T-cell (primary cell): ENCODE data around the gene RNF13. TPM values are rescaled to one million over a fixed set of nuclear protein-coding genes. Genes with fewer than 3 reads are reported as not detected.
"Not testable (repeated sequence)": the region's sequence is repeated elsewhere in the genome, so short reads cannot be mapped to it uniquely, and the experiment has no call there.

ENCODE experiments used
- ATAC-seq, 4 experiments: fragments of 200-7000 bp in 3 of 4; fragments of 150-1000 bp in 1 of 4; cut with Tn5 transposase; replicated peaks in 1 of 4; 1 replicate in 3 of 4; 2 replicates in 1 of 4; pipeline ENCODE4 v1.10.0; 2021; ENCODE audit warnings: moderate library complexity in 3 of 4, mild to moderate bottlenecking in 2 of 4, moderate number of reproducible peaks in 1 of 4
- CTCF ChIA-PET, 2 donors: fragments of 300-600 bp; sonication (Branson Sonifier 250); formaldehyde crosslinking; loops; one replicate each; lab custom pipeline; 2022; ENCODE audit warnings: antibody characterized with exemption in 2 of 2; lab: Charles Lee
- POLR2A ChIA-PET, 2 donors: fragments of 300-600 bp; sonication (Branson Sonifier 250); formaldehyde crosslinking; loops; one replicate each; lab custom pipeline; 2022; ENCODE audit warnings: antibody characterized with exemption in 2 of 2; lab: Charles Lee
- DNase-seq, 35 experiments: peaks; one replicate each; pipeline versions ENCODE4 v3.0.0 to v3.0.0-alpha.2; 2013 to 2023
- H3K27ac ChIP-seq: one replicate; pipeline ENCODE4 v1.5.1; 2013; ENCODE audit warnings: low read length
- H3K27me3 ChIP-seq, 2 experiments: replicated peaks in 1 of 2; 1 replicate in 1 of 2; 2 replicates in 1 of 2; pipeline versions ENCODE4 v1.6.1 to v1.7.0; 2013; ENCODE audit warnings: low read length in 1 of 2, mixed read lengths in 1 of 2; ENCODE audit not compliant: control insufficient read depth in 2 of 2, insufficient read depth in 2 of 2; ENCODE audit errors: extremely low read depth in 1 of 2
- H3K36me3 ChIP-seq, 2 donors: 1 replicate in 1 of 2; 2 replicates in 1 of 2; pipeline versions ENCODE4 v1.6.1 to v1.7.0; 2013; ENCODE audit warnings: low read length in 1 of 2; ENCODE audit not compliant: control insufficient read depth in 2 of 2, insufficient read depth in 1 of 2; ENCODE audit errors: extremely low read depth in 1 of 2
- H3K4me1 ChIP-seq, 2 experiments: 1 replicate in 1 of 2; 2 replicates in 1 of 2; pipeline versions ENCODE4 v1.6.1 to v1.7.0; 2013; ENCODE audit warnings: low read length in 2 of 2, mixed read lengths in 1 of 2; ENCODE audit not compliant: insufficient read depth in 2 of 2, control insufficient read depth in 1 of 2; ENCODE audit errors: extremely low read depth in 1 of 2
- H3K4me3 ChIP-seq, 2 donors: 1 replicate in 1 of 2; 2 replicates in 1 of 2; pipeline versions ENCODE4 v1.5.1 to v1.7.0; 2013; ENCODE audit warnings: mild to moderate bottlenecking in 2 of 2, low read length in 1 of 2, moderate library complexity in 1 of 2; ENCODE audit not compliant: control insufficient read depth in 1 of 2; ENCODE audit errors: extremely low read depth in 1 of 2
- H3K9me3 ChIP-seq: 2 replicates; pipeline ENCODE4 v1.7.0; 2013
- H3K27ac Mint-ChIP-seq, 2 donors: one replicate each; pipeline ENCODE4 v1.8.0; 2020 to 2021; ENCODE audit warnings: mild to moderate bottlenecking in 2 of 2, mixed read lengths in 2 of 2
- H3K27me3 Mint-ChIP-seq, 2 donors: one replicate each; pipeline ENCODE4 v1.8.0; 2021 to 2022; ENCODE audit warnings: mixed read lengths in 2 of 2
- H3K36me3 Mint-ChIP-seq: one replicate; pipeline ENCODE4 v1.8.0; 2021; ENCODE audit warnings: mixed read lengths
- H3K4me1 Mint-ChIP-seq, 3 donors: one replicate each; pipeline ENCODE4 v1.8.0; 2020 to 2022; ENCODE audit warnings: mixed read lengths in 3 of 3, mild to moderate bottlenecking in 1 of 3
- H3K4me3 Mint-ChIP-seq, 3 donors: one replicate each; pipeline ENCODE4 v1.8.0; 2020 to 2022; ENCODE audit warnings: mild to moderate bottlenecking in 3 of 3, mixed read lengths in 3 of 3, moderate library complexity in 3 of 3
- H3K9me3 Mint-ChIP-seq, 3 donors: one replicate each; pipeline ENCODE4 v1.8.0; 2020 to 2022; ENCODE audit warnings: mixed read lengths in 3 of 3
- WGBS: methylation state at CpG from one replicate; pipeline ENCODE4 v1.1.5; 2013; ENCODE audit warnings: missing lambda C conversion rate; ENCODE audit not compliant: insufficient coverage; 5-methylcytosine and 5-hydroxymethylcytosine counted together
- total RNA-seq, 35 experiments: library from RNA in 6 of 35; stranded (reverse) in 6 of 35; fragments of 120-200 nt in 1 of 35; gene quantifications; one replicate each; pipeline versions ENCODE4 v1.2.1 to v1.2.4 and lab custom pipeline; 2013 to 2026

RNF13 gene
- total RNA-seq, 5 donors from 2014 or later (not counting 1 experiment from before 2014, with no cell fraction given): 45.0 to 55.8 (median 54.8) TPM

DNA sequence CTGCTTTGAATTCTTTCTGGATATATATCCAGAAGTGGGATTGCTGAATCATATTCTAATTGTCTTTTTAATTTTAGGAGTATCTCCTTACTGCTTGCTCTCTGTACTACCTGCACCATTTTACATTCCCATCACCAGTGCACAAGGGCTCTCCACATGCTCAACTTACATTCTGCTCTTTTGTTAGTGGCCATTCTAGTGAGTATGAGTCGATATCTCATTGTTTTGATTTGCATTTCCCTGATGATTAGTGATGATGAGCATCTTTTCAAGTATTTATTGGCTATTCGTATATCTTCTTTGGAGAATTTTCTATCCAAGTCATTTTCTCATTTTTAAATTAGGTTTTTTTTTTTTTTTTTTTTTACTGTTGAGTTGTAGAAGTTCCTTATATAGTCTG is 128.2 kb downstream of the RNF13 start:
- no peak for DNase-seq
- Histone ChIP-seq H3K36me3 (peaks cover 0 to 4% of the 10 kb centered on the region in 2 donors), H3K9me3 (peaks cover 2% of the 10 kb centered on the region), H3K4me1 (peaks cover 0 to 5% of the 10 kb centered on the region in 2 experiments), H3K27ac (no peak overlapping the region), H3K27me3 (no peaks in the 10 kb centered on the region), H3K4me3 (no peak overlapping the region)
- CTCF ChIA-PET: no interaction called here
- Mint-ChIP-seq H3K4me1 (peaks cover 33 to 48% (median 33%) of the 10 kb centered on the region in 3 donors), H3K9me3 (peaks cover 0 to 2% (median 0%) of the 10 kb centered on the region in 3 donors), H3K27ac (no peak overlapping the region), H3K4me3 (no peak overlapping the region), H3K27me3 (no peaks in the 10 kb centered on the region), H3K36me3 (peaks cover 53% of the 10 kb centered on the region)
- ATAC-seq: no peak
- POLR2A ChIA-PET: interaction anchor here in 1 of 2 donors (0.8 kb wide), 1 partner anchor 57 kb away, joined by 5 read pairs; no protein-coding TSS in a partner anchor
- no CpG with 5 or more reads among the region's 2 CpGs for WGBS

DNA sequence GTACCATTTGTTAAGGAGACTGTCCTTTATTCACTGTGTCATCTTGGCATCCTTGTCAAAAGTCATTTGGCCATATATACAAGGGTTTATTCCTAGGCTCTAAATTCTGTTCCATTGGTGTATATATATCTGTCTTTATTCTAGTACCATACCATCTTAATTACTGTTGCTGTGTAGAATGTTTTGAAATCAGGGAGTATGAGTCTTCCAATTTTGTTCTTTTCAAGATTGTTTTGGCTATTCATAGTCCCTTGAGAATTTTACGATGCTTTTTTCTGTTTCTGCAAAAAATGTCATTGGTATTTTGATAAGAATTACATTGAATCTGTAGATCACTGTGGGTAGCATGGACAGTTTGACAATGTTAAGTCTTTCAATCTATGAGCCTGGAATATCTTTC is 128.9 kb downstream of the RNF13 start:
- 100% methylated on average over 1 of the region's 1 CpG for WGBS

DNA sequence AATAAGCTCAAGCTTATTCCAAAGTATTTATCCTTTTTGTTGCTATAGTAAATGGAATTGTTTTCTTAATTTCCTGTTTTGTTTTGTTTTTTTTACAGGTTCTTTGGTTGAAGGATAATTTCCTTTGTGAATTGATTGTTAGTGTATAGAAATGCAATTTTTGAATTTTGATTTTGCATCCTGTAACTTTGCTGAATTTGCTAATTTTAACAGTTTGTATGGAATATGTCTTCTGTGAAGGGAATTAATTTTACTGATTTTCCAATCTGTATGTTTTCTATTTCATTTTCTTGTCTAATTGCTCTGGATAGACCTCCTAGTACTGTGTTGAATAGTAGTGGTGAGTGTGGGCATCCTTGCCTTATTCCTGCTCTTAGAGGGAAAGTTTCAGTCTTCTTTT is 129.4 kb downstream of the RNF13 start:
- DNase-seq (no peak), ATAC-seq (no peak)
- H3K27me3 ChIP-seq: no peaks in the 10 kb centered on the region
- H3K4me3 ChIP-seq: no peak overlapping the region
- H3K4me1 ChIP-seq: peaks cover 0 to 3% of the 10 kb centered on the region in 2 experiments
- ChIA-PET POLR2A (no interaction called here), CTCF (no interaction called here)
- H3K9me3 ChIP-seq: peaks cover 2% of the 10 kb centered on the region
- Mint-ChIP-seq H3K27ac (no peak overlapping the region), H3K36me3 (peaks cover 62% of the 10 kb centered on the region), H3K4me1 (peaks cover 33 to 53% (median 36%) of the 10 kb centered on the region in 3 donors), H3K9me3 (peaks cover 0 to 2% (median 0%) of the 10 kb centered on the region in 3 donors), H3K27me3 (no peaks in the 10 kb centered on the region), H3K4me3 (no peak overlapping the region)
- no peak overlapping the region for H3K27ac ChIP-seq
- peaks cover 0 to 4% of the 10 kb centered on the region in 2 donors for H3K36me3 ChIP-seq

More for the DNA sequence above, 128.9 kb downstream of the RNF13 start:
- Mint-ChIP-seq H3K9me3 (peaks cover 0 to 2% (median 0%) of the 10 kb centered on the region in 3 donors), H3K4me3 (no peak overlapping the region), H3K27ac (no peak overlapping the region), H3K36me3 (peaks cover 60% of the 10 kb centered on the region), H3K27me3 (no peaks in the 10 kb centered on the region), H3K4me1 (peaks cover 33 to 50% (median 36%) of the 10 kb centered on the region in 3 donors)
- no peak for ATAC-seq
- H3K36me3 ChIP-seq: peaks cover 0 to 4% of the 10 kb centered on the region in 2 donors
- CTCF ChIA-PET: interaction anchor here in 1 of 2 donors (0.5 kb wide), 1 partner anchor 277 kb away, joined by 4 read pairs; no protein-coding TSS in a partner anchor
- no peak overlapping the region for H3K27ac ChIP-seq
- H3K9me3 ChIP-seq: peaks cover 2% of the 10 kb centered on the region
- no peak overlapping the region for H3K4me3 ChIP-seq
- DNase-seq: no peak
- no peaks in the 10 kb centered on the region for H3K27me3 ChIP-seq
- POLR2A ChIA-PET: interaction anchor here in 1 of 2 donors (0.8 kb wide), 1 partner anchor 57 kb away, joined by 5 read pairs; no protein-coding TSS in a partner anchor
- H3K4me1 ChIP-seq: peaks cover 0 to 3% of the 10 kb centered on the region in 2 experiments

DNA sequence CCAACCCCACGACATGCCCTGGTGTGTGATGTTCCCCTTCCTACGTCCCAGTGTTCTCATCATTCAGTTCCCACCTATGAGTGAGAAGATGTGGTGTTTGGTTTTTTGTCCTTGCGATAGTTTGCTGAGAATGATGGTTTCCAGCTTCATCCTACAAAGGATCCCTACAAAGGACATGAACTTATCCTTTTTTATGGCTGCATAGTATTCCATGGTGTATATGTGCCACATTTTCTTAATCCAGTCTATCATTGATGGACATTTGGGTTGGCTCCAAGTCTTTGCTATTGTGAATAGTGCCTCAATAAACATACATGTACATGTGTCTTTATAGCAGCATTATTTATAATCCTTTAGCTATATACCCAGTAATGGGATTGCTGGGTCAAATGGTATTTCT is 131.0 kb downstream of the RNF13 start:
- H3K9me3 Mint-ChIP-seq, H3K4me3 Mint-ChIP-seq, H3K27ac Mint-ChIP-seq, DNase-seq, H3K4me1 ChIP-seq, POLR2A ChIA-PET, H3K9me3 ChIP-seq, H3K36me3 ChIP-seq, H3K4me3 ChIP-seq, H3K27me3 Mint-ChIP-seq, ATAC-seq, H3K27ac ChIP-seq, H3K27me3 ChIP-seq, CTCF ChIA-PET: not testable (repeated sequence)
- WGBS: no CpG with 5 or more reads among the region's 3 CpGs
- Mint-ChIP-seq H3K4me1 (peaks cover 32 to 63% (median 37%) of the 10 kb centered on the region in 3 donors), H3K36me3 (peaks cover 61% of the 10 kb centered on the region)

DNA sequence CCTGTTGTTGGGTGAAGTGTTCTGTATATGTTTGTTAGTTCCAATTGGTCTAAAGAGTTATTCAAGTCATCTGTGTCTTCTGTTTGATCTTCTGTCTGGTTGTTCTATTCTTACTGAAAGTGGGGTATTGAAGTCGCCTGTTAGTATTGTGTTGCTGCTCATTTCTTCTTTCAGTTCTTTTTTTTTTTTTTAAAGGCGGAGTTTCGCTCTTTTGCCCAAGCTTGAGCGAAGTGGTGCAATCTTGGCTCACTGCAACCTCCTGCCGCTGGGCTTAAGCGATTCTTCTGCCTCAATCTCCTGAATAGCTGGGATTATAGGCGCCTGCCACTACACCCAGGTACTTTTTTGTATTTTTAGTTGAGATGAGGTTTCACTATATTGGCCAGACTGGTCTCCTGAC is 134.2 kb downstream of the RNF13 start:
- Mint-ChIP-seq H3K9me3 (peaks cover 0 to 2% (median 0%) of the 10 kb centered on the region in 3 donors), H3K36me3 (peaks cover 59% of the 10 kb centered on the region), H3K27ac (no peak overlapping the region), H3K4me3 (no peak overlapping the region), H3K27me3 (no peaks in the 10 kb centered on the region), H3K4me1 (peaks cover 27 to 46% (median 30%) of the 10 kb centered on the region in 3 donors)
- no peak for DNase-seq
- H3K4me3 ChIP-seq: no peak overlapping the region
- ATAC-seq: no peak
- H3K36me3 ChIP-seq: peaks cover 0 to 5% of the 10 kb centered on the region in 2 donors
- WGBS: 100% methylated on average over 2 of the region's 7 CpGs
- H3K27me3 ChIP-seq: no peaks in the 10 kb centered on the region
- no peak overlapping the region for H3K27ac ChIP-seq
- peaks cover 2% of the 10 kb centered on the region for H3K9me3 ChIP-seq
- ChIA-PET CTCF (no interaction called here), POLR2A (interaction anchor here in 1 of 2 donors (0.6 kb wide), 1 partner anchor 483 kb away, joined by 3 read pairs; no protein-coding TSS in a partner anchor)
- H3K4me1 ChIP-seq: peaks cover 0 to 3% of the 10 kb centered on the region in 2 experiments

DNA sequence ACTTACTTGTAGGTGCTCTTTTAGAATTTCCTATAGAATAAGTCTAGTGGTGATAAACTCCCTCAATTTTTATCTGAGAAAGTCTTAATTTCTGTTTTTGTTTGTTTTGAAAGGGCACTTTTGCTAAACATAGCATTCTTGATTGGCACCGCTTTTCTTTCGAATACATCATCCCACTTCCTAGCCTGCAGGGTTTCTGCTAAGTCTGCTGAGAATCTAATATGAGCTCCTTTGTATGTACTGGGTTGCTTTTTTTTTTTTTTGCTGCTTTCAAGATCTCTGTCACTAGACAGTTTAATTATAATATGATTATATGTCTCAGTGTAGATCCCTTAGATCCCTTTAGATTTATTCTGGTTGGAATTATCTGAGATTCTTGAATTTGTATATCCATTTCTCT is 136.2 kb downstream of the RNF13 start:
- CTCF ChIA-PET: interaction anchor here (0.6 kb wide), 3 partner anchors 240 to 539 kb away, joined by 3 to 6 read pairs (median 4); no protein-coding TSS in a partner anchor

More for the DNA sequence above, 136.2 kb downstream of the RNF13 start:
- H3K27ac Mint-ChIP-seq: no peak overlapping the region
- no peak for ATAC-seq
- no peak overlapping the region for H3K4me3 Mint-ChIP-seq
- H3K4me1 Mint-ChIP-seq: peaks cover 35 to 48% (median 40%) of the 10 kb centered on the region in 3 donors
- no CpG with 5 or more reads among the region's 2 CpGs for WGBS
- Histone ChIP-seq H3K4me1 (peaks cover 0 to 3% of the 10 kb centered on the region in 2 experiments), H3K9me3 (no peaks in the 10 kb centered on the region), H3K27ac (no peak overlapping the region), H3K36me3 (peaks cover 0 to 5% of the 10 kb centered on the region in 2 donors), H3K27me3 (no peaks in the 10 kb centered on the region), H3K4me3 (no peak overlapping the region)
- H3K36me3 Mint-ChIP-seq: peaks cover 41% of the 10 kb centered on the region
- POLR2A ChIA-PET: interaction anchor here (0.6 kb wide), 2 partner anchors 460 to 1799 kb away, joined by 3 read pairs; no protein-coding TSS in a partner anchor
- H3K9me3 Mint-ChIP-seq: no peaks in the 10 kb centered on the region
- no peak for DNase-seq
- no peaks in the 10 kb centered on the region for H3K27me3 Mint-ChIP-seq
